Hippocampal formation (tissue), 2 donors: ENCODE data around the gene TBC1D10A.

ENCODE experiments used
- DNase-seq, 2 donors: peaks; one replicate each; lab custom pipeline; 2025; lab: John Stamatoyannopoulos, UW

Gene TBC1D10A

DNA sequence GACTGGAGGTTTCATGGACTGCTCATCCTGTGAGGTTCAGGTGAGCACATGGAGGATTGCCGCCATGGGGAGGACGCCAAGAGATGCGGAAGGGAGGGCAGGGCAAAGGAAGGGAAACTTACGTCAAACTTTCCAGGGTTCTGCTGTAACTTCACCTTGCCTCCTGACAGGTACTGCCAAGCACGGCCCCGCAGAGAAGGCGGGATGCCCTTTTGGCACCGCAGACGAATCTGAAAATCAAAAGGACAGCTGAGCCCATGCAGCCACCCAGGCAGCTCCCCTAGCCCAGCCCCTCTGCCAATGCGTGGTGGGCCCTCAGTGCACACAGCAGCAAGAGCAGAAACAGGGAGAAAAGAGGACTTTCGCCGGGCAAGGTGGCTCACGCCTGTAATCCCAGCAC lies 27.4 kb downstream of the TBC1D10A start:
- no peak for DNase-seq

DNA sequence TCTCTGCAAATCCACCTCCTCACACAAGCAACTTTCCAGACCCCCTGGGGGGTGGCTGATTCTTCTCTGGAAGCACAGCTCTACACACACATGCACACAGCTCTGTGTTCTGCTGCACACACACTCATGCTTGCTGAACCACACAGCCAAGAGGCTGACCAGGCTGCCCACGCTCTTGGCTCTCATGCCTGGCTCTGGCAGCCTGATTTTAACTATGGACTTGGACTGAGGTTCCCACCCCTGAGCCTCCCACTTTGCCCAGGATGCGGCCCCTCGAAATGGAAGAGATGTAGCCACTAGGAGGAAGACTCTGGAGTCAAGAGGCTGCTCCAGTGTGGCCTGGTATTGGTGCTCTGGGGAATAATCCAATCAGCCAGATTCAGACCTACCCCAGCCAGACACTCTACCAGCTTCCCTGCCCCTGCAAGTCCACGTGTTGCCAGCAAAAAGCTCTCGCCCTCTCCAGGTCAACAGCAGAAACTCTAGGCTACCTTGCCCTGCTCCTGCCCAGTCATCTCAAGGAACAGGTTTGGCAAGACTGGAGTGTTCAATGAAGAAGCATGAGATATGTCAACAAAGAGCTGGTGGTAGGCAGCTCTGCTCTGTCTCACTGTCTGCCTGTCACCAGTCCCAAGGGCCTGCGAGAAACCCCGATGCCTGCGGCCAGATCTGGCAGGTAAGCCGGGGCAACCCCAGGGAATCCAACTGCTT lies 28.6 kb downstream of the TBC1D10A start:
- no peak for DNase-seq

DNA sequence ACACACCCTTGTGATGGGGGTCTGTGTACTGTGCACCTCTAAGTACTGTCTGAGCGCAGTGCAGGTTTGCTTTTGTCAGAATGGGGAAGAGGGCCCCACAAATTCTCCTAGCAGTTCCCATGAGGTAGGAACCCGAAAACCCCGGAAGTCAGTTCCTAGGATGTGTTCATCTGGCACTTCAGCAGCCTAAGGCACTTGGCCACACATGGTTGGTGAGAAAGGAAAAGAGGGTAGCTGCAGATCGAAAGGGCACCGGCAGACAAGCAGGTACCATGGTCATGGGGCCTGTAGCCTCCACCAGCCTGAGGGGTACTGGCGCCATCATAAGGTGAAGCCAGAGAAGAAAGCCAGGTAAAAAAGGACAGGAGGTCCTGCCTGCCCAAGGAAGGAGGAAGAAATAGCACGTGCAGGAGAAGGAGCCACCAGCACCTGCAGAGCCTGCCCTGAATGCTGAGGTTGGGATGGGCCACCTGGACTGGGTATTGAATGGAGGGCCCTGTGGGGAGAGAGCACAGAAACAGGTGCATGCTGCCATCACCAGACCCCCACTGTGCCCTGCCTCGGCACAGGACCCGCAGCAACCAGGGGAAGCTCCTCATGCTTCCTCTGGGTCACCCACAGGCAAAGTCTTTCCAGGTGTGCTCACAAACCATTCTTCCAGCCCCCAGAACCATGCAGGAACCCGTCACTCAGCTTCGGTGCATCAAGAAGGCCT lies 29.3 kb downstream of the TBC1D10A start:
- DNase-seq: no peak

DNA sequence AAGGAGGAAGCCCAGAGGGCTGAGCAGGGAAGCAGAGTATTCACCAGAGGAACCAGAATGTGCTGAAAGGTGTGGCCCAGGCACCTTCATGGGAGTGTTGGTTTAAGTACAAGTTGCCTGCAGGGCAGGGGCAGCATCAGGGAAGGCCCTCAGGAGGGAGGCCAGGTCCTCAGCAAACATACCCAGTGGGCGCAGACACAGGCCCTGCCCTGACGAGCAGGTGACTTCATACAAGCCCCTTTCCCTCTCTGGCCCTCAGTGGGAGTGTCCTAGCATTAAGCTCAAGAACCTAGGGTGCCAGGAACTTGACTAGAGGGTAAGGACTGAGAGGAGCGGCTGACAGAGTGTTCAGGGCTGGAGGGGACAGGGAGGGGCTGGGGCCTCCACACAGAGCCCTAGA lies 29.9 kb downstream of the TBC1D10A start:
- no peak for DNase-seq

DNA sequence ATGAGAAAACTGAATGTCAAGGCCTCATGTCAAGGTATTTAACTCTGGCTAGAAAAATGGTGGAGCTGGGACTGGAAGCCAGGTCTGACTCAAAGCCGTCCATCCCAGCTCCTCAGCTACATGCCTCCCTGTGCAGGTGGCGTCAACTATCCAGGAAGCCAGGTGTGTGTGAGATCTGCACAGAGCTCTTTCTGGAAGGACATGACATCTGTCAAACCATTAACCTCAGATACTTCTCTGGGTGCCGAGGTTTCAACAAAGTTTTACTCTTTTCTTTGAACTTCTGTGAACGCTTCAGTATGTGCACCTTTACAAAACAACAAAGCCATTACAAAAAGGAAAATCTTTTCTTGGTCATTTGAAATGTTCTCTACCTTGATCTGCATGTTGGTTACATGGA lies 30.4 kb downstream of the TBC1D10A start:
- no peak for DNase-seq

DNA sequence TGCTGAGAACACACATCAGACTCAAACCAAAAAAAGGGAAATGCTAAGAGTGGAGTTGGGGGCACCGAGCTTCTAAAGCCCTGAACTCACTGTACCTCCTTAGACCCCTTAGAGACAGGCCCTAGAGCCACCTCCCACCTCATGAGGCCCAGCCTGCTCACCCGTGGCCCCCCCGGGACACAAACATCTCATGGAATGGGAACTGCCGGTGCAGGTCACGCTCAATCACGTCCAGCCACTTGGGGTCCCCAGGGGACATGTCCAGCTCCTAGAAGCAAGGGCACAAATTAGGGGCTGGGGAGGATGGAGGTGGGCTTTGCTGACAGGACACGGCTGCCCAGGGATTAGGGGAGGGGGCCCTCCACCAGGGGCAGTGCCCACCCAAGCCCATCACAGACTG lies 31.2 kb downstream of the TBC1D10A start:
- DNase-seq: no peak

DNA sequence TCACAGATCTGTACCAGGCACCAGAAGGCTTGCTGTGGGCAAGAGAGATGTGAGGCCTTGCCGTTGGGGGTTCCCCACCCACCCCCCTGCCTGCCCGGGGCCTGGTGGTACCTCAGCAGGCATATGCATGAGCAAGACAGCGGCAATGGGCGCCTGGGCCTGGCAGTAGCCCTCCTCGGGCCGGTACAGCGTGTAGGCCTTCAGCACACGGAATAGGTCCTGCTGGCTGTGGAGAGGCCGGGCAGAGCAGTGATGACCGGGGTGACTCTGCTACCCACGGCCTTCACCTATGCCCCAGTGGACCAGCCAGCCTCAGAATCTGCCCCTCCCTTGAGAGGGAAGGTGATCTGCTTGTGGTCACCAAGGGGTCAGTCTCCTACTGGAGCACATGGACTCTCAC lies 31.9 kb downstream of the TBC1D10A start:
- DNase-seq: no peak

DNA sequence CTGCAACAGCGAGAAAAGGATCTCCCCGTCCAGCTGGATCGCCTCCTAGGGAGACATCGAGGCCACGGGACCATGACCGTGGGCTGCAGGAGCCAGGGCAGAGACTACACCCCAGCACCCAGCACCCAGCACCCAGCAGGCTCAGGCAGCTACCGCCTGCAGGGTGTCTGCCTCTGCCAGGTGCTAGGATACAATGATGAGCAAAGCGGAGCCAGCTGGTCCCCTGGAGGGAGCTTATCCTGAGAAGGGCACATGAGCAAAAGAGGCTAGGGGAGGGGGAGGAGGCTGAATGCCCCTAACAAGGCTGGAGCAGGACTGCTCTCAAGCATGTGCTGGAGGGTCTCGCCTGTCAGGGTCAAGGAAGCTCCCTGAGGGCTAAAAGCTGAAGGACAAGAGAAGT lies 32.7 kb downstream of the TBC1D10A start:
- no peak for DNase-seq

DNA sequence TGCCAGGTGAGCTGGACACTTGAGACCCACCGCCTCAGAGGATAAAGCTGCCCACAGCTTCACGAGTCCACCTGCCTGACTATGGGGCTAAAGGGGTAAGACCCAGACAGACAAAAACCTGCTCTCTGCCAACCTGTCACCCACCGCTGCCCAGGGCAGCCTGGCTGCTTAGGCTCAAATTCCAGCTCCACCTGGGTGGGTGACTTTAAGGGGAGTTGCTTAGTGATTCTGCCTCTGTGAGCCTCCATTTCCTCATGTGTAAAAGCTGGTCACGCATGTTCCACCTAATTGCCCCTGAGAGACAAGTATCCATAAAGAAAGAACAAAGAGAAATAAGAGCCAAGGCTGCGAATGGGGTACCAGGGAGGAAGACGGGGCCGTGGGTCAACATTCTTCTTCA lies 33.7 kb downstream of the TBC1D10A start:
- no peak for DNase-seq

DNA sequence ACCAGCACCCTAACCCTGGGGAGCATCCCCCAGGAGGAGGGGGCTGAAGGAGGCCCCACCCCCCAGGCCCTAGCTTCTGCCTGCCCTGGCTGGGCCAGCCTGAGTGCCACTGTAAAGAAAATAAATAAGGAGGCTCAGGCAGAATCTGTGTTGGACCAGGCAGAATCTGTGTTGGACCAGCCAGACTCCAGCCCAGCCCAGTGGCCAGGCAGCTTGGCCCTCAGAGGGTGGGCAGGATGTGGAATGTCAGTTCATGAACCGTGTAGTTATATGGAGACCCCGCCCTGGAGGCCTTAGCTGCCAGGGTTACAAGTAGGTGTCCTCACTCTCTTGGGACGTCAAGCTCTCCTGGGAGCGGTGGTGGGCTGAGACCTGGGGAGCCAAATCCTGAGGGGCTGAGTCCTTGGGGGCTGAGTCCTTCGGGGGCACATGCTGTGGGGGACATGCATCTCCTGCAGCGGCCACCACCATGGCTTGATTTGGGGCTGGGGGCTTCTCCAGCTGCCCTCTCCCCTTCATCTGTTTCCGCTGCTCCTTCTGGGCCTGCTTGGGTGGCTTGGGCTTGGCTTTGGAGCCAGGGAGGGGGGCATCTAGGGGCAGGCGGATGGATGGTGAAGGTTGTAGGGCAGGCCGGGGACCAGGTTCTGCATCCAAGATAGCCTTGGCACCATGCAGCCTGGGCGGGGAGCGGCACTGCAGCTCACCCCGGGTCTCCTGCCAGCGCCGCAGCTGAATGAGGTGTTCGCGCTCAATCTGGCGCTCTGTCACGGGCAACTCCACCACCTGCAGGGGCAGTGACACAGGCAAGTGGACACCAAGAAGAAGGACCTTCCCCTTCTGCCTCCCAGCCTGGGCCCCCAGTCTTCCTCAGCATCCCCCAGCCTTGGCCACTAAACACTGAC lies 34.4 kb downstream of the TBC1D10A start:
- no peak for DNase-seq

DNA sequence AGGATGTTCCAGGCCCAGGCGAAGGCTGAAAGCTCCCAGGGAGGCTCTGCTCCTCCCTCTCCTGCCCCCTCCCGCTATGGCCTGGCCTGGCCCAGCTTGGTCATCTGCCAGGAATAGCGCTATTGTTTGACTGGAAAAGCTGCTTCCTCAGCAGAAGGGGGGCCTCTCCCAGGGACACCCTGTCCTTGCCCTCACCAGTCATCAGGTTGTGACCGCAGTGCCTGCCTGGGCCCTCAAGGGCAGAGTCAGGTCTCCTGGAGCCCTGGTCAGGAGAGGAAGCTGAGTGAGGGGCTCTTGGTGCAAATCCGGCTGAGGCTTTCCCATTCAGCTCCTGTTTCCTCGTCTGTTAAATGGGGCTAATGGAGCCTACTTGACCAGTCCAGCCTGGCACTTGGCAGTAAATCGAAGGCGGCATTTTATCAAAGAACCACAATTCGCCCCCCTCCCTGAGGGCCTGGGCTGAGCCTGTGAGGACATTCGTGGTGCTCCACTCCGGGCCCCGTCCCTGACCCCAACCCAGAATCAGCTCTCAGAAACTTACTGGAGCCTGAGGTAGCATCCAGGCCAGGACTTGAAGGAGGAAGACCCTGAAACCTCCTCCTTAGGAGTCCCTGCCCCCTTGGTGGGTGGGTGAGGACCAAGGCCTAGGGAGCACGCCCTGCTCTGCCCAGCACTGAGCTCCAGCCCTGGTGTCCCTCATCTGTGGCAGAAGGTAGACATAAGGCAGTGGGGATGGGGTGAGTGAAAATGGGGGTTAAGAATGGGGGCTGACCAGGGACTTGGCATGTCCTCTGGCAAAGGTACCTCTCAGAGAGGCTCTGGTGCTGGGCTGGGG lies 35.5 kb downstream of the TBC1D10A start:
- peak; percentile 72 to 82 for DNase-seq

DNA sequence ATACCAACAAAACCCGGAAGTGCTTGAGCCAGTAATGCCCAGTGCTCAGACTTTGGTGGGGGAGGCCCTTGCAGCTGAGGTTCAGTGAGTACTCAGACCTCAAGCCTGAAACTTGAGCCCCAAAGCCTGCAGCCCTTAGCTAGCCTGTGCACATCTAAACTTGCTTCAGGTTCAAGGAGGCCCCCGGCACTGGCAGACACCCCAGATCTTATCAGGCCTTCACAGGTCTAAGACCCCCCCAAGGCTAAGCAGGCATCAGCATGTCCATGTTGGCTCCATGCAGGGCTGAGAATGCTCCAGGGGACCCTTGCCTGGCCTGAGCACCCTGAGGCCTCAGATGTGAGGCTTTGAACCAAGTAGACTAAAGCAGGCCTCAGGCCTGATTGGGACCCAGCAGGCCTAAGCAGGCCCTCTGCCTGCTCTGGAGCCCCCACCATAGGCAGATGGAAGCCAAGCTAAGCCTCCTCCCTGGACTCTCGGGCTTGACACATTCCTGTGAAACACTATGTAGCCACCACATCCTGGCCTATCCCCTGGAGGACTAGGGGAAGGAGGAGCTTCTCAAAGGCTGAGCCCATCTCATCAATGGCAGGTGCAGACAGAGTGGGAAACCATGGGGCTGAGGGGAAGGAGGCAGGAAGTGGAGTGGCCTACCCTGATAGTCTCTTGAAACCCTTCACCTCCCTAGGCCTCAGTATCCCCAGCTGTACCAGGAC lies 36.2 kb downstream of the TBC1D10A start:
- DNase-seq: no peak

DNA sequence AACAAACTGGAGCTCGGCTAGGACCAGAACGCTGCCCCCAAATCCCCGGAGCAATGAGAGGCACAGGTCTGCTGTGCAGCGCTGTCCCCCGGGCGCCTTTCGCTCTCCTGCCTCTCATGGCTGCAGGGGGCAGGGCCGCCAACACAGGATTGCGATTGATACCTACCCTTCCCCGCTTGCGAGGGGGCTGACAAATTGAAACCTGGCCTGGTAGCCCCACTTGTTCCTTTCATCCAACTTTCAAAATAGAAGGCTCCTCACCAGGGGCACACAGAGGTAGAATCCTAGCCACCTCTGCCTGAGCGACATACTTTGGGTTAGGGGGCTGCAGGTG lies 36.8 kb downstream of the TBC1D10A start:
- no peak for DNase-seq

DNA sequence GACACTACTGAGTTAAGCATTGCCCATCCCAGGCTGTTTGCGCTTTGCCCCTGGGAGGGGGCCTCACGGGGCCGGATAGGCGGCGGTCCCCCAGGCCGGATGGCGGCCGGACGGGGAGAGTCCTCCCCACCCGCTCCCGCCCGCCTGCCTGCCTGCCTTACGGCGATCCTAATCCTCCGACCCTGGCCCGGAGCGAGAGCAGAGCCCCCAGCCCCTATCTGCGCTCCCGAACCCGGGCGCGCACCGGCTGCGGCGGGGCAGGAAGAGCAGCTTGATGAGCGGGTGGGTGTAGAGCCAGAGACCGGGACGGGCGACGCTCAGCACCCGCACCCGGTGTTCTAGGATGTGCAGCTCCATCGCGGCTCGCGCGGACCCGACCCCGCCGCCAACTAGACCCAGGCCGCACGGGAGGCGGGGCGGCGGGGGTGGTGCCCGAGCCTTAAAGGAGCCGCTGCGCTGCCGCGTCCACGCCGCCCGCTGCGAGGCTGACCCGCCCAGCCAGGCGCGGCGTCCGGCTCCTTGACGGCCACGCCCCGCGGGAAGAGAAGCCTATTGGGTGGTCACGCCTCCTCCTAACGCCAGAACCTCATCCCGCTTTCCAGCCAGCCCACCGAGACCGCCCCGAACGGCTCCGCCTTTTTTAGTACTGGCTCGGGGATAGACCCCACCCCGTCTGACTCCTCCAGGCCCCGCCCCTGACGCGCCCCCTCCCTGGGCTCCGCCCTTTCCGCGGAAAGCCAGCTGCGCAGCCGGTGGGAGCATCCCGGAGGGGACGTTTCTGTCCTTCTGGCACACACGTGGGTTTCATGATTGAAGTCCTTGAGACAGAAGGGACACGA lies 37.4 kb downstream of the TBC1D10A start, which contains the start of gene CASTOR1:
CASTOR1 (minus strand) TSS at position 365 of the 839 bp plus-strand sequence; CDS start at position 357, 8 bp downstream.
- peak; percentile 96 to 99 for DNase-seq

DNA sequence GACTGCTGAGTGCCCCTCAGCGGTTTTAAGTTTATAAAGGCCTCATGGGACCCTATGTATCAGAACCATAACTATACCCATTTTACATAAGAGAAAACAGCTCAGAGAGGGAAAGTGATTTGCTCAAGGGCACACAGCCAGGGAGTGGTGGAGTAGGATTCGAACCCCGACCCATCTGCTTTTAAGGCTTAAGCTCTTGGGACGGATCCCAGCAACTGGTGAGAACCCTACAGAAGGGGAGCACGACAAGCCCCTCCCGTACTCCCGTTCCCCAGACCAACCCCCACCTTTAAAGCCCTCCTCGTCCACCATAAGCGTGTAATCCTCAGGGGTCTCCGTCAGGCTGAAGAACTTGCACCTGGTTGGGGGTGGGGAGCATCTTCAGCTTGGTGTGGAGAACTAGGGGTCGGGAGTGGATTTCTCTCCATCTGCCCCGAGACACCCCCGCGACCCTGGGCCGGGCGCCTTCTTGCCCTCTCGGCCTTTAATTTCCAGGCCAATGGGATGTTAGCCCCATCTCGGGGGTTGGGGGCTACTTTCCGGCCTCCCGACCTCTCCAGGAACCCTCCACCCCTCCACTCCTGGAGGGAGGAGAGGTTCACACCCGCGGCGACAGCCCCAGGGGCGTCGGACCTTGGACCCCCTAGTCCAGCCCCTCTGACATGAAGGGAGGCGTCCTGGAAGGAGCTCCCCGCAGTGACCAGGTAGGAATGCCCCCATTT lies 38.2 kb downstream of the TBC1D10A start:
- no peak for DNase-seq

DNA sequence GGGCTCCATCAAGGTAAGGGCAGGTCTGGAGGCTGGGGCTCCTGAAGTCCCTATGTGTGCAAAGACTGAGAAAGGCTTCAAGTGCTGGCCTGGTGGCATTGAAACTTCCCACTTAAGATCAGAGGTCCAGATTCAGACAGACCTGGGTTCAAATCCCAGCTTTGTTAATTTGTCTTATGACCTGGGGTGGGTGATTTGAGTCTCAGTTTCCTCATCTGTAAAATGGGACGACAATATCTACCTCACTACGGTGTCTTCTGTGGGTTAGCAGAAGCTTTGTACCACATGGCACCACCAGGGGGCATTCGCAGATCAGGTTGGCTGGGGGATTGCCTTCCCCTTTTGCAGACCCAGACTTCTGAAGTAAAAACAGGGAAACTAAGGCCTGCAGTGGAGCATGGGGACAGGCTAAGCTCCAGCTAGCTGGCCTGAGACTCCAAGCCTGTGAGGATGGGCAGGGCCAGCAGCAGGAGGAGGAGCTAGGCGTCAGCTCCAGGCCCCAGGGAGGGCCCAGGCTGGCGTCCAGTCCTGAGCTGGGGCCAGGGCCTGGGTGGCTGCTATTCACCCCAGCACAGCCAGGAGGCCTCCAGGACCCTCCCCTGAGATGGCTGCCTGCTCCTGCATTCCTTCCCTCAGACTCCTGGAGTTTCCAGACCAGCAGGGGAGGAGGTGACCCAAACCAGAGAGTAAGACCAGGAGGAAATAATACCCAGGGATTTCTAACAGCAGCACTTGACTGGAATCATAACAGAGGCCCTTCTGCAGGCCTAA lies 38.9 kb downstream of the TBC1D10A start:
- peak; percentile 65 to 72 for DNase-seq

DNA sequence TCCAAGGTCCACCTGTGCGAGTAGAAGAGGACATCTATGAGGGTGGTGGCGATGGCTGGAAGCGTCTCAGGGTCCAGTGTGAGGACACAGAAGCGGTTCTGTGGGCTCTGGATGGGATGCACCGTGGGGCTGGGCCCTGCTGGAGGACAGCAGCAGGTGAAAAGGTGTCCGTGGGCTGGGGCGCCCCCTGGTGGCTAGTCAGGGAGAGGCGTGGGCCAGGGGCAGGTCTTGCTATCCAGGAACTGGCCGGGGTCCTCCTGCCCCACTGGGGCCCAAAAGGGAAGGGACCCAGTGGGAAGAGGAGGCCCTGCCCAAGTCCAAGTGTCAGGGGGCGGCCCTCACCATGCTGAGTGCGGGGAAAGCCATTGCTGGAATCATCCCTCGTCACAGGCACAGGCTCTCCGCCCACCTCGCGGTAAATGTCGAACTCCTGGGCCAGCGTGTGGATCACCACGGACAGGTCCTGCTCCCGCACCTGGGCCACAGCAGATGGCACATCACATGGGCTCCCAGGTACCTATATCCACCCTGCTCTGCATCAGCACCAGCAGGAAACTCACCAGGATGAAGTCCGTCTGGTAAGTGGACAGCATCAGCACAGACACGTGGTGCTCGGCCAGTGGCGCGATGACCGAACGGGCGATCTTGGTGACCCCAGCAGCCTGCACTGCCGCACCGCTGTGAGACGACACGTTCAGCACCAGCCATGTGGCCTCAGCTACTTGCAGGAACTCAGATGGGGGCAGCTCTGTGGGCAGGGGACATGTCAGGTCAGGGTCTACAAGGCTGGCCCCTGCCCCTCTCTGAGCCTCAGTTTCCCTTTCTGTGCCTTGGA lies 39.7 kb downstream of the TBC1D10A start:
- peak in 1 of 2 donors; percentile 39 for DNase-seq

DNA sequence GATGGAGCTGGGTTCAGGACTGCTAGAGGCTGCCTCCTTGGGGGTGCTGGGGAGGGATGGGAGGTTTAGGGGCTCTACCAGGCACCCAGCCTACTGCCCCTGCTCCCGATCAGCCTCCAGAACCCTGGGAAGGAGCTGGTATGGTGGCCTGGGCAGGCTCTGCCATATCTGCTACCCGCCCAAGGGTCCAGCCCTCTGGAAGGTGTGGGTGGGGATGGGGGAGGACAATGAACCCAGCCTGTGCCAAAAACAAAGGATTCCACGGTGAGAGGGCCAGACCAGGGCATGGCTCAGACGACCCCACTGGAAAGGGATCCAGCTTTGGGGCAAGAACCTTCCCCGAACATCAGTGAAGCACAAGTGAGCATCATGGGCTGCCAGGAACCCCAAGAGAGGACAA lies 40.4 kb downstream of the TBC1D10A start:
- DNase-seq: no peak
